B cell (primary cell): ENCODE measurements around the gene MAP1B. TPM values are rescaled to one million over a fixed set of nuclear protein-coding genes. Genes with fewer than 3 reads are reported as not detected.

Experiments used
- ATAC-seq: fragments of 200-7000 bp; cut with Tn5 transposase; one replicate; pipeline ENCODE4 v1.10.0; 2021; ENCODE audit warnings: low read depth, mild to moderate bottlenecking, moderate number of reproducible peaks, moderate library complexity
- CTCF ChIA-PET: fragments of 350-600 bp; sonication (Branson Sonifier 250); formaldehyde crosslinking; loops from one replicate; lab custom pipeline; 2021; ENCODE audit warnings: antibody characterized with exemption, inconsistent platforms; lab: Charles Lee
- POLR2A ChIA-PET: fragments of 350-600 bp; sonication (Branson Sonifier 250); formaldehyde crosslinking; loops from one replicate; lab custom pipeline; 2021; ENCODE audit warnings: antibody characterized with exemption; lab: Charles Lee
- DNase-seq: peaks from one replicate; pipeline ENCODE4 v3.0.0; 2013
- H2AFZ ChIP-seq: 2 replicates; pipeline ENCODE4 v1.6.1; 2012; ENCODE audit warnings: mild to moderate bottlenecking, low read depth, low read length; ENCODE audit not compliant: insufficient read depth, poor library complexity, severe bottlenecking
- H3K27ac ChIP-seq, 2 donors: 1 replicate in 1 of 2; 2 replicates in 1 of 2; pipeline ENCODE4 v1.5.1; 2012 to 2013; ENCODE audit warnings: low read length in 2 of 2, mild to moderate bottlenecking in 2 of 2, moderate library complexity in 1 of 2
- H3K27me3 ChIP-seq, 4 experiments: fragments of 200-600 bp in 1 of 4; sonication (generic) in 1 of 4; replicated peaks in 1 of 4; 1 replicate in 2 of 4; 2 replicates in 2 of 4; pipeline versions ENCODE4 v1.6.1 to v1.7.0; 2013 to 2016; ENCODE audit warnings: low read length in 3 of 4, mild to moderate bottlenecking in 2 of 4, mixed read lengths in 1 of 4, moderate library complexity in 1 of 4; ENCODE audit not compliant: insufficient read depth in 4 of 4, control insufficient read depth in 3 of 4; ENCODE audit errors: control extremely low read depth in 1 of 4
- H3K36me3 ChIP-seq, 2 experiments: replicated peaks in 1 of 2; 1 replicate in 1 of 2; 2 replicates in 1 of 2; pipeline versions ENCODE4 v1.6.1 to v1.7.1; 2013; ENCODE audit warnings: low read length in 1 of 2; ENCODE audit not compliant: insufficient read depth in 2 of 2, control insufficient read depth in 1 of 2; ENCODE audit errors: control extremely low read depth in 1 of 2, extremely low read depth in 1 of 2
- H3K4me1 ChIP-seq, 2 donors: fragments of 200-600 bp in 1 of 2; sonication (generic) in 1 of 2; 1 replicate in 1 of 2; 2 replicates in 1 of 2; pipeline versions ENCODE4 v1.5.1 to v1.6.1; 2013 to 2017; ENCODE audit warnings: low read length in 2 of 2; ENCODE audit not compliant: control insufficient read depth in 2 of 2, insufficient read depth in 2 of 2
- H3K4me2 ChIP-seq: replicated peaks from 2 replicates; pipeline ENCODE3; 2012; ENCODE audit warnings: mild to moderate bottlenecking, low read depth, low read length; ENCODE audit not compliant: poor library complexity, severe bottlenecking
- H3K4me3 ChIP-seq, 5 experiments: fragments of 200-600 bp in 1 of 5; sonication (generic) in 1 of 5; 1 replicate in 3 of 5; 2 replicates in 2 of 5; pipeline versions ENCODE4 v1.5.1 to v1.7.0; 2011 to 2016; ENCODE audit warnings: low read length in 4 of 5, mild to moderate bottlenecking in 4 of 5, low read depth in 2 of 5, control low read depth in 1 of 5, moderate library complexity in 1 of 5; ENCODE audit not compliant: insufficient read depth in 1 of 5; ENCODE audit errors: control extremely low read depth in 1 of 5, extremely low read depth in 1 of 5
- H3K79me2 ChIP-seq: fragments of 200-600 bp; sonication (generic); one replicate; pipeline ENCODE4 v1.6.0; 2016; ENCODE audit warnings: low read length; ENCODE audit not compliant: control insufficient read depth, insufficient read depth
- H3K9ac ChIP-seq: fragments of 200-600 bp; sonication (generic); 2 replicates; pipeline ENCODE4 v1.6.1; 2017; ENCODE audit warnings: mild to moderate bottlenecking, low read length, moderate library complexity
- H3K9me3 ChIP-seq, 3 donors: one replicate each; pipeline versions ENCODE4 v1.6.1 to v1.7.1; 2013; ENCODE audit warnings: low read length in 2 of 3; ENCODE audit not compliant: control insufficient read depth in 2 of 3, insufficient read depth in 1 of 3; ENCODE audit errors: control extremely low read depth in 1 of 3
- H4K20me1 ChIP-seq: 2 replicates; pipeline ENCODE4 v1.6.0; 2012; ENCODE audit warnings: mild to moderate bottlenecking, low read length; ENCODE audit not compliant: insufficient read depth, control insufficient read depth, poor library complexity, severe bottlenecking
- H3K27ac Mint-ChIP-seq: one replicate; pipeline ENCODE4 v1.8.0; 2021; ENCODE audit warnings: mixed read lengths
- H3K27me3 Mint-ChIP-seq: one replicate; pipeline ENCODE4 v1.8.0; 2021; ENCODE audit warnings: mixed read lengths
- H3K4me1 Mint-ChIP-seq: one replicate; pipeline ENCODE4 v1.8.0; 2021; ENCODE audit warnings: mixed read lengths
- H3K4me3 Mint-ChIP-seq: one replicate; pipeline ENCODE4 v1.8.0; 2021; ENCODE audit warnings: mixed read lengths
- H3K9me3 Mint-ChIP-seq: one replicate; pipeline ENCODE4 v1.8.0; 2022; ENCODE audit warnings: mixed read lengths; ENCODE audit not compliant: insufficient read depth
- EZH2 ChIP-seq: IDR thresholded peaks from 2 replicates; pipeline ENCODE4 v1.6.1; 2012; ENCODE audit warnings: borderline replicate concordance, low read depth, mild to moderate bottlenecking, moderate library complexity, low read length; ENCODE audit not compliant: insufficient read depth, poor library complexity, severe bottlenecking
- WGBS: methylation state at CpG from one replicate; pipeline ENCODE4 v1.1.5; 2013; ENCODE audit warnings: missing lambda C conversion rate; ENCODE audit not compliant: insufficient coverage; 5-methylcytosine and 5-hydroxymethylcytosine counted together
- intact Hi-C: fragments of 100-400 bp; cut with micrococcal nuclease; formaldehyde crosslinking; loops from one replicate; pipeline ENCODE4 v1.10.0; 2022
- polyA plus RNA-seq: library from polyadenylated mRNA; depleted of rRNA; stranded (reverse); fragments of >200 nt; gene quantifications from 2 replicates; pipeline ENCODE4 v1.2.3, GENCODE V29; 2012
- total RNA-seq, 2 donors: library from RNA; stranded (reverse); fragments of 120-200 nt in 1 of 2; gene quantifications; 1 replicate in 1 of 2; 2 replicates in 1 of 2; pipeline versions ENCODE4 v1.2.3 to v1.2.4, GENCODE V29; 2013 to 2022
- TF ChIP-seq, protein P1 (sequence below): fragments of 200-600 bp; IDR thresholded peaks from one replicate; pipeline ENCODE4 v1.8.0; 2022; ENCODE audit warnings: antibody characterized with exemption, mild to moderate bottlenecking

MAP1B gene
- total and polyA plus RNA-seq, 2 donors (not counting 1 experiment from before 2014, with no cell fraction given) = 0.15 TPM; not detected in 1

DNA sequence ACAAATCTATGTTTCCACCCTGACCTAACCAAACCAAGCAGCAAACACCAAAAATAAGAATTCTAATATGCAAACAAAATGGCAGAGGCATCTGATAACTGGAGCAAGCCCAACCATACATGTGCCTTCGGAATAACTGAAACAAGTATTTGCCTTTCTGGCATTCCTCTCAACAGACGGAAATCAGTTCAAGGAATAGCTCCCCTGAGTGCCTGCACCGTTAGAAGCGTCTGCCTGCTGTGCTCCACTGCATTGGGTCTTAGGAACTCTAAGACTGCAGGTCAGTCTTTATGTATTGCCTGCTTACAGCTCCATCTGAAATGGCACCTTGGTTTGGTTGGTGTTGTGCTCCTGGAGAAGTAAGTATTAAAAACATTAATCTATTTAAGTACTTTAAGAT is 114.3 kb downstream of the MAP1B start:
- H3K27ac Mint-ChIP-seq = no peak overlapping the region
- no peak for ATAC-seq
- no peaks in the 10 kb centered on the region for H3K9me3 Mint-ChIP-seq
- no peak overlapping the region for H3K4me2 ChIP-seq
- intact Hi-C loops = no loop called here
- POLR2A ChIA-PET = no interaction called here
- H3K27me3 ChIP-seq = no peaks in the 10 kb centered on the region
- no peak overlapping the region for H3K4me3 ChIP-seq
- H3K36me3 ChIP-seq = peaks cover 3 to 89% of the 10 kb centered on the region in 2 experiments
- 97% methylated on average over 4 of the region's 4 CpGs for WGBS
- H3K9me3 ChIP-seq = no peaks in the 10 kb centered on the region
- H2AFZ ChIP-seq = no peak overlapping the region
- TF ChIP-seq, protein P1, sequence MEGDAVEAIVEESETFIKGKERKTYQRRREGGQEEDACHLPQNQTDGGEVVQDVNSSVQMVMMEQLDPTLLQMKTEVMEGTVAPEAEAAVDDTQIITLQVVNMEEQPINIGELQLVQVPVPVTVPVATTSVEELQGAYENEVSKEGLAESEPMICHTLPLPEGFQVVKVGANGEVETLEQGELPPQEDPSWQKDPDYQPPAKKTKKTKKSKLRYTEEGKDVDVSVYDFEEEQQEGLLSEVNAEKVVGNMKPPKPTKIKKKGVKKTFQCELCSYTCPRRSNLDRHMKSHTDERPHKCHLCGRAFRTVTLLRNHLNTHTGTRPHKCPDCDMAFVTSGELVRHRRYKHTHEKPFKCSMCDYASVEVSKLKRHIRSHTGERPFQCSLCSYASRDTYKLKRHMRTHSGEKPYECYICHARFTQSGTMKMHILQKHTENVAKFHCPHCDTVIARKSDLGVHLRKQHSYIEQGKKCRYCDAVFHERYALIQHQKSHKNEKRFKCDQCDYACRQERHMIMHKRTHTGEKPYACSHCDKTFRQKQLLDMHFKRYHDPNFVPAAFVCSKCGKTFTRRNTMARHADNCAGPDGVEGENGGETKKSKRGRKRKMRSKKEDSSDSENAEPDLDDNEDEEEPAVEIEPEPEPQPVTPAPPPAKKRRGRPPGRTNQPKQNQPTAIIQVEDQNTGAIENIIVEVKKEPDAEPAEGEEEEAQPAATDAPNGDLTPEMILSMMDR = no peak
- TF ChIP-seq EZH2 = no peak
- H3K4me1 Mint-ChIP-seq = no peaks in the 10 kb centered on the region
- no peaks in the 10 kb centered on the region for H3K79me2 ChIP-seq
- no peak overlapping the region for H3K27ac ChIP-seq
- no peak overlapping the region for H3K4me3 Mint-ChIP-seq
- CTCF ChIA-PET = no interaction called here
- H4K20me1 ChIP-seq = no peaks in the 10 kb centered on the region
- H3K4me1 ChIP-seq = no peaks in the 10 kb centered on the region
- no peak for DNase-seq
- no peaks in the 10 kb centered on the region for H3K27me3 Mint-ChIP-seq
- no peak overlapping the region for H3K9ac ChIP-seq

DNA sequence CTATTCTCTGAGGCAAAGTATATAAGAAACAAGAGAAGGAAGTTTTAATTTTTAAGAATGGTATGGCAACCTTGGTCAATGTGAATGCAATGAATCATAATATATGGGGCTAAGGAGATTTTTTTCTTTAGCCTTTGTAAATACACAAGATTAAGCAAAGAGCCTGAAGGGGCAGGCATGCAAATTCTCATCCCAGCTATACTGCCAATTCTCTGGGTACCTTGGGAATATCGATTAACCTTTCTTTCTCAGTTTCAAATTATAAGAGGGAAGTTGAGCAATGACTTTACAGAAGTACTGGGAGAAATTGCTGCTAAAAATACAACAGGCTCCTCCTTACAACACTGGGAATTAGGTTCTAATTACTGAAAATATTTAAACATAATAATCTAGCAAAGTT is 115.2 kb downstream of the MAP1B start:
- H3K4me3 ChIP-seq = no peak overlapping the region
- H3K9me3 Mint-ChIP-seq = no peaks in the 10 kb centered on the region
- H4K20me1 ChIP-seq = no peaks in the 10 kb centered on the region
- no CpG with 5 or more reads among the region's 1 CpG for WGBS
- H3K4me1 Mint-ChIP-seq = no peaks in the 10 kb centered on the region
- no peak for DNase-seq
- no peaks in the 10 kb centered on the region for H3K79me2 ChIP-seq
- H3K27ac ChIP-seq = no peak overlapping the region
- ATAC-seq = no peak
- no peak overlapping the region for H3K27ac Mint-ChIP-seq
- ChIA-PET POLR2A (no interaction called here), CTCF (no interaction called here)
- no peaks in the 10 kb centered on the region for H3K27me3 Mint-ChIP-seq
- no peaks in the 10 kb centered on the region for H3K27me3 ChIP-seq
- H3K4me1 ChIP-seq = no peaks in the 10 kb centered on the region
- peaks cover 3 to 97% of the 10 kb centered on the region in 2 experiments for H3K36me3 ChIP-seq
- no peak overlapping the region for H3K4me3 Mint-ChIP-seq
- intact Hi-C loops = no loop called here
- TF ChIP-seq, protein P1 = no peak
- no peak for TF ChIP-seq EZH2
- H2AFZ ChIP-seq = no peak overlapping the region
- no peak overlapping the region for H3K9ac ChIP-seq
- no peaks in the 10 kb centered on the region for H3K9me3 ChIP-seq
- H3K4me2 ChIP-seq = no peak overlapping the region
